ENCODE results near the gene HES1. TPM values are rescaled to one million over a fixed set of nuclear protein-coding genes. Genes with fewer than 3 reads are reported as not detected.

HES1 gene
- total and polyA plus RNA-seq, 9 of the 15 experiments (the other 6 are each of a cell fraction or from before 2014, with no cell fraction given) = 3.4 to 37.0 (median 19.3) TPM

- Histone ChIP-seq H3K9me3 (replicated peaks; ENCODE audit: control insufficient read depth, insufficient read depth, low read depth, low read length) (no peaks in the 10 kb centered on the region), H3K4me3 (peak overlapping the region; percentile 54), H3K27ac (ENCODE audit: extremely low read depth, low read depth, low read length) (peak overlapping the region; percentile 97), H3K36me3 (ENCODE audit: control insufficient read depth, insufficient read depth, low read length) (peaks cover 11% of the 10 kb centered on the region; the same call in 1 of the 3 replicates), H3K4me1 (replicated peaks in 1 of 2; ENCODE audit: control insufficient read depth in 2 of 2, insufficient read depth in 2 of 2, low read length in 2 of 2) (peaks cover 38 to 64% of the 10 kb centered on the region in 2 experiments), H3K9me1 (ENCODE audit: control insufficient read depth, insufficient read depth, low read length) (peaks cover 4% of the 10 kb centered on the region), H3K9ac (ENCODE audit: insufficient read depth in 1 of 2, low read depth in 2 of 2, low read length in 2 of 2) (peak overlapping the region; percentile 83 to 96), H4K20me1 (replicated peaks; ENCODE audit: control insufficient read depth, insufficient read depth, low read length) (no peaks in the 10 kb centered on the region), H3K27me3 (ENCODE audit: control insufficient read depth in 2 of 2, insufficient read depth in 2 of 2, low read length in 2 of 2) (no peaks in the 10 kb centered on the region), H3K4me2 (ENCODE audit: insufficient read depth, low read length) (peak overlapping the region; percentile 83), H2AFZ (ENCODE audit: low read depth, low read length) (peak overlapping the region; percentile 82), H3K79me2 (ENCODE audit: control insufficient read depth, insufficient read depth, low read length) (peaks cover 35% of the 10 kb centered on the region)
- intact Hi-C loops (cut with micrococcal nuclease) = loop anchor here (2.0 to 10.0 kb wide), 6 partner anchors 162 to 475 kb away; no protein-coding TSS in a partner anchor
- POLR2A ChIA-PET = interaction anchor here (0.6 to 5.3 kb wide), 34 partner anchors 9 to 475 kb away, joined by 3 to 48 read pairs (median 4); no protein-coding TSS in a partner anchor
- WGBS (ENCODE audit: insufficient coverage, low coverage, missing lambda C conversion rate) = under 1% methylated on average over 34 of the region's 34 CpGs
- in situ Hi-C loops (cut with MboI) = loop anchor here (5.0 kb wide), 1 partner anchor 350 kb away; no protein-coding TSS in a partner anchor
- DNase-seq (ENCODE audit: extremely low read depth in 1 of 4, low spot score in 3 of 4) = peak in 1 of 4 experiments; percentile 63
- CTCF ChIA-PET (ENCODE audit: low intra/inter-chr PET ratio) = interaction anchor here (0.6 to 2.6 kb wide), 5 partner anchors 349 to 357 kb away, joined by 3 to 13 read pairs (median 4); no protein-coding TSS in a partner anchor
- peak; percentile 0; the same call in 2 of the 3 replicates for ATAC-seq
- peak; percentile 35 for FAIRE-seq
- no TSS peak for BruUV-seq (replicated peaks)
- TF ChIP-seq ZNF134 (CRISPR knock-in tag; conservative IDR thresholded peaks at IDR 0.05) (no peak), SMARCE1 (IDR thresholded peaks at IDR 0.05) (0 out of 2 replicates have a peak, but pooled peaks have one; percentile 40), XRCC3 (IDR thresholded peaks at IDR 0.05) (no peak), NCOR1 (IDR thresholded peaks at IDR 0.05) (no peak), ZNF311 (CRISPR knock-in tag; IDR thresholded peaks at IDR 0.05) (no peak), CLOCK (CRISPR knock-in tag; IDR thresholded peaks at IDR 0.05; ENCODE audit: borderline replicate concordance) (no peak), HDAC8 (tag; IDR thresholded peaks at IDR 0.05) (no peak), XRCC4 (IDR thresholded peaks at IDR 0.05; ENCODE audit: extremely low read depth, insufficient read depth, insufficient read length) (no peak), EP300 (IDR thresholded peaks at IDR 0.05; ENCODE audit: low read length) (no peak), HNRNPLL (IDR thresholded peaks at IDR 0.05; ENCODE audit: low read depth, low read length, poor library complexity, severe bottlenecking) (peak; percentile 68), FOXP1 (CRISPR knock-in tag; IDR thresholded peaks at IDR 0.05) (peak; percentile 34; the same call in 1 of the 2 replicates), GATAD2A (IDR thresholded peaks at IDR 0.05) (no peak), ZC3H8 (IDR thresholded peaks at IDR 0.05) (no peak), PML (IDR thresholded peaks at IDR 0.05; ENCODE audit: low read length) (peak; percentile 38), ASH1L (IDR thresholded peaks at IDR 0.05; ENCODE audit: borderline replicate concordance, low read depth, partially characterized antibody) (no peak)
- TF ChIP-seq, protein P1, sequence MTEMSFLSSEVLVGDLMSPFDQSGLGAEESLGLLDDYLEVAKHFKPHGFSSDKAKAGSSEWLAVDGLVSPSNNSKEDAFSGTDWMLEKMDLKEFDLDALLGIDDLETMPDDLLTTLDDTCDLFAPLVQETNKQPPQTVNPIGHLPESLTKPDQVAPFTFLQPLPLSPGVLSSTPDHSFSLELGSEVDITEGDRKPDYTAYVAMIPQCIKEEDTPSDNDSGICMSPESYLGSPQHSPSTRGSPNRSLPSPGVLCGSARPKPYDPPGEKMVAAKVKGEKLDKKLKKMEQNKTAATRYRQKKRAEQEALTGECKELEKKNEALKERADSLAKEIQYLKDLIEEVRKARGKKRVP (CRISPR knock-in tag; IDR thresholded peaks at IDR 0.05) = no peak
- TF ChIP-seq, protein P2, sequence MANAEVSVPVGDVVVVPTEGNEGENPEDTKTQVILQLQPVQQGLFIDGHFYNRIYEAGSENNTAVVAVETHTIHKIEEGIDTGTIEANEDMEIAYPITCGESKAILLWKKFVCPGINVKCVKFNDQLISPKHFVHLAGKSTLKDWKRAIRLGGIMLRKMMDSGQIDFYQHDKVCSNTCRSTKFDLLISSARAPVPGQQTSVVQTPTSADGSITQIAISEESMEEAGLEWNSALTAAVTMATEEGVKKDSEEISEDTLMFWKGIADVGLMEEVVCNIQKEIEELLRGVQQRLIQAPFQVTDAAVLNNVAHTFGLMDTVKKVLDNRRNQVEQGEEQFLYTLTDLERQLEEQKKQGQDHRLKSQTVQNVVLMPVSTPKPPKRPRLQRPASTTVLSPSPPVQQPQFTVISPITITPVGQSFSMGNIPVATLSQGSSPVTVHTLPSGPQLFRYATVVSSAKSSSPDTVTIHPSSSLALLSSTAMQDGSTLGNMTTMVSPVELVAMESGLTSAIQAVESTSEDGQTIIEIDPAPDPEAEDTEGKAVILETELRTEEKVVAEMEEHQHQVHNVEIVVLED (CRISPR knock-in tag; IDR thresholded peaks at IDR 0.05) = no peak
- TF ChIP-seq, protein P3, sequence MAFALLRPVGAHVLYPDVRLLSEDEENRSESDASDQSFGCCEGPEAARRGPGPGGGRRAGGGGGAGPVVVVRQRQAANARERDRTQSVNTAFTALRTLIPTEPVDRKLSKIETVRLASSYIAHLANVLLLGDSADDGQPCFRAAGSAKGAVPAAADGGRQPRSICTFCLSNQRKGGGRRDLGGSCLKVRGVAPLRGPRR (CRISPR knock-in tag; IDR thresholded peaks at IDR 0.05) = no peak
Observed at GRCh38 chr3:194137008-194137505, 1.1 kb downstream of the HES1 start.
